Upper lobe of left lung (tissue), 4 donors: ENCODE results near the gene FRYL.

Source experiments
- CTCF ChIP-seq, 6 experiments: fragments of 450-650 bp in 4 of 6; fragments of 200-600 bp in 2 of 6; sonication (generic) in 2 of 6; IDR thresholded peaks; one replicate each; pipeline ENCODE4 v1.5.1; 2016 to 2019; ENCODE audit warnings: antibody characterized with exemption in 6 of 6
- EP300 ChIP-seq, 4 donors: sonication (generic); formaldehyde crosslinking; IDR thresholded peaks; one replicate each; pipeline ENCODE4 v1.5.1; 2017; ENCODE audit warnings: antibody characterized with exemption in 4 of 4, control low read depth in 2 of 4
- POLR2A ChIP-seq, 4 donors: fragments of 450-650 bp; IDR thresholded peaks; one replicate each; pipeline ENCODE4 v1.5.1; 2016 to 2017; ENCODE audit warnings: antibody characterized with exemption in 4 of 4, mild to moderate bottlenecking in 2 of 4
- POLR2AphosphoS5 ChIP-seq, 2 donors: sonication (generic); formaldehyde crosslinking; IDR thresholded peaks; one replicate each; pipeline ENCODE4 v1.5.1; 2017; ENCODE audit warnings: antibody characterized with exemption in 2 of 2

DNA sequence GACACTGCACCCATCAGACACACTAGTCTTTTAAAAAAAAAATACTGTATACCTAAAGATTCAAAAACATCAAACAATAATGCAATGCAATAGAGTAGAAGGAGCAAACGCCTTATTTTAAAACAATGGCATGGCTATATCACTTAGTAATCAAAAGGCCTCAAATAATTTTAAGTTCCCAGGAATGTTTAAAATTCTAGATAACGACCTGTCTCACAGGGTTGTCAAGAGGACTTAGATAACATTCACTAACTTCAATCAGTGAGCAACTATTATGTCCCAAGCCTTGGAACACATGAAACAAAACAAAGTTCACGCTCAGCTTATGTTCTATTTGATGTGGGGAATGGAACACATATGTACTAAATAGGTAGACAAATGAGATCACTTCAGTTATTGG, 106.5 kb downstream of the FRYL start:
- TF ChIP-seq POLR2AphosphoS5 (IDR thresholded peaks at IDR 0.05), result no peak
- TF ChIP-seq POLR2A (IDR thresholded peaks at IDR 0.05), result no peak
- no peak for TF ChIP-seq CTCF (IDR thresholded peaks at IDR 0.05)
- TF ChIP-seq EP300 (IDR thresholded peaks at IDR 0.05), result no peak
